ENCODE data around the gene HAND2.
A peak's percentile ranks its signal among the peaks of the same experiment; 100 is the strongest.

HAND2 gene

DNA sequence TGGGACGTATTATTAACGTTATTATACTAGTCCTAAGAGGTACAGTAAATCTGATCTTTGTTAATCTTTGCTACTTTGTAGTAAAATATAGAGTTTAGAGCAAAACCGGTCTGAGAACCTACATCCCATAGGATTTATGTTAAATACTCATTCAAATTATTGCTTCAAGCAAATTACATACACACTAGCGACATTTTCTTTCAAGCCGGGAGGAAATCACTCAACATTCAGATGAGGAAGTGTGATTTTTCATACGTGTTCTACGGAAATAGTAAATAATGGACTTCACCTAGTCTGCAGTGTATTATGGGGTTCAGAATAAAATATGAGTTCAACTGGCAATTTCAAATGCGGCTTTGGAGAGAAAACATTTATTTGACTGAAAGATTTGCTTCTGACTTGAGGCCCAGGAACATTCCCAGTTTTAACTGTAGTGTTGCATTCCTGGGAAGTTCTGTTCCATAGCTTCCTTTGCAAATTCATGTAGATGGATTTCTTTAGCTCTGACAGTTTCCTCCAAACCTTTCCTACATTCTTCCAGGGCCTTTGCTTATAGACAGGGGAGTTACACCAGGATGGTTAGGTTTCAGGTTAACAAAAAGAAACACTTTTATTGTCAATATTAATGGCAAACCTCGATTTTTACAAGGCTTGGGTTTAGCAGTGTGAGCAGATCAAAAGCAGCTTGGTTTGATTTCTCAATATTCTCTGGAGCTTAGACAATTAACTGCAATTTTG lies 5.3 kb upstream of the HAND2 start:
- WGBS (ENCODE audit: extremely low coverage, insufficient coverage, low lambda C conversion rate) = no CpG with 5 or more reads among the region's 9 CpGs
- no peak overlapping the region for H3K56ac ChIP-seq (ENCODE audit: low read length)
- H3K4ac ChIP-seq (ENCODE audit: low read depth, low read length) = no peak overlapping the region
- no peak overlapping the region for H3K27ac ChIP-seq (ENCODE audit: low read depth, low read length)
- H2AK5ac ChIP-seq (ENCODE audit: low read length) = no peak overlapping the region
- H3K79me1 ChIP-seq (ENCODE audit: low read length) = no peaks in the 10 kb centered on the region
- H2BK15ac ChIP-seq (replicated peaks; ENCODE audit: low read depth) = no peak overlapping the region
- H3K23ac ChIP-seq (ENCODE audit: low read length) = no peak overlapping the region
- no peak overlapping the region for H3K9ac ChIP-seq (ENCODE audit: low read length)
- H3K4me2 ChIP-seq (ENCODE audit: low read length) = no peak overlapping the region
- no peak overlapping the region for H4K5ac ChIP-seq (ENCODE audit: low read length)
- no peak overlapping the region for H2BK5ac ChIP-seq (ENCODE audit: low read length)
- no peak overlapping the region for H3K18ac ChIP-seq (ENCODE audit: low read length)
- no peaks in the 10 kb centered on the region for H3K36me3 ChIP-seq (ENCODE audit: control insufficient read depth, insufficient read depth, low read length)
- no peaks in the 10 kb centered on the region for H3K4me1 ChIP-seq (ENCODE audit: control insufficient read depth, low read depth, low read length)
- H3K4me3 ChIP-seq (ENCODE audit: low read length) = no peak overlapping the region
- peaks cover 82% of the 10 kb centered on the region for H3K27me3 ChIP-seq (ENCODE audit: insufficient read depth, low read length, poor library complexity)
- DNase-seq = no peak
- no peak overlapping the region for H4K8ac ChIP-seq (ENCODE audit: low read depth, low read length)
- no peak overlapping the region for H2BK120ac ChIP-seq (ENCODE audit: low read depth, low read length)
- H3K79me2 ChIP-seq (ENCODE audit: control insufficient read depth, insufficient read depth, low read length) = no peaks in the 10 kb centered on the region

DNA sequence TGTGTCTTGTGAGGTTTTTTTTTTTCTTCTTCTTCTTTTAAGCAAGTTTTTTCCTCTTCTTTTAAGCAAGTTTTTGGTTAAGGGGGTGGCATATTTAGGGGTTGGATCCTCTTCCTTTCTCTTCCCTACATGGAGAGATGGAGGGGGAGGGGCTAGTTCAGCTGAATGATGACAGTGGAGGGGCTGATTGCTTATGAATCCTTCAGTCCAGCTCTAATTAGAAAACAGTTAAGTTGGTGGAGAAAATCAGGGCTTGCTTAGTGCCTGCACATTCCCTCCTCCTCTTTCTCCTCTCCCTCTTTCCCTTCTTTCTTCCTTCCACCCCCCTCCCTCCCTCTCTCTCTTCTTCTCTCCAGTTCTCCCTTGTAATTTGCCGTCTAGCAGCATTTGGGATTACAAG lies 4.4 kb upstream of the HAND2 start:
- H3K27me3 ChIP-seq (ENCODE audit: insufficient read depth, low read length, poor library complexity) = peaks cover 87% of the 10 kb centered on the region
- no peak overlapping the region for H3K9ac ChIP-seq (ENCODE audit: low read length)
- no peak overlapping the region for H3K4me2 ChIP-seq (ENCODE audit: low read length)
- no peak overlapping the region for H4K5ac ChIP-seq (ENCODE audit: low read length)
- no peaks in the 10 kb centered on the region for H3K79me2 ChIP-seq (ENCODE audit: control insufficient read depth, insufficient read depth, low read length)
- no peak overlapping the region for H3K23ac ChIP-seq (ENCODE audit: low read length)
- WGBS (ENCODE audit: extremely low coverage, insufficient coverage, low lambda C conversion rate) = no CpG with 5 or more reads among the region's 1 CpG
- H3K56ac ChIP-seq (ENCODE audit: low read length) = no peak overlapping the region
- H2BK5ac ChIP-seq (ENCODE audit: low read length) = no peak overlapping the region
- H3K79me1 ChIP-seq (ENCODE audit: low read length) = no peaks in the 10 kb centered on the region
- H3K27ac ChIP-seq (ENCODE audit: low read depth, low read length) = no peak overlapping the region
- H3K18ac ChIP-seq (ENCODE audit: low read length) = no peak overlapping the region
- H3K4me1 ChIP-seq (ENCODE audit: control insufficient read depth, low read depth, low read length) = no peaks in the 10 kb centered on the region
- H3K4ac ChIP-seq (ENCODE audit: low read depth, low read length) = no peak overlapping the region
- no peak overlapping the region for H4K8ac ChIP-seq (ENCODE audit: low read depth, low read length)
- no peak for DNase-seq
- no peak overlapping the region for H2AK5ac ChIP-seq (ENCODE audit: low read length)
- no peak overlapping the region for H3K4me3 ChIP-seq (ENCODE audit: low read length)
- no peak overlapping the region for H2BK120ac ChIP-seq (ENCODE audit: low read depth, low read length)
- no peaks in the 10 kb centered on the region for H3K36me3 ChIP-seq (ENCODE audit: control insufficient read depth, insufficient read depth, low read length)
- H2BK15ac ChIP-seq (replicated peaks; ENCODE audit: low read depth) = no peak overlapping the region

- H3K79me2 ChIP-seq (ENCODE audit: control insufficient read depth, insufficient read depth, low read length) = no peaks in the 10 kb centered on the region
- H3K4me1 ChIP-seq (ENCODE audit: control insufficient read depth, low read depth, low read length) = peaks cover 3% of the 10 kb centered on the region
- no peak overlapping the region for H4K8ac ChIP-seq (ENCODE audit: low read depth, low read length)
- no peak overlapping the region for H3K27ac ChIP-seq (ENCODE audit: low read depth, low read length)
- no peak overlapping the region for H3K18ac ChIP-seq (ENCODE audit: low read length)
- H3K23ac ChIP-seq (ENCODE audit: low read length) = no peak overlapping the region
- H3K4me2 ChIP-seq (ENCODE audit: low read length) = no peak overlapping the region
- no peak overlapping the region for H3K4me3 ChIP-seq (ENCODE audit: low read length)
- no peak overlapping the region for H2BK15ac ChIP-seq (replicated peaks; ENCODE audit: low read depth)
- H3K56ac ChIP-seq (ENCODE audit: low read length) = no peak overlapping the region
- H3K79me1 ChIP-seq (ENCODE audit: low read length) = no peaks in the 10 kb centered on the region
- WGBS (ENCODE audit: extremely low coverage, insufficient coverage, low lambda C conversion rate) = no CpG with 5 or more reads among the region's 4 CpGs
- H3K4ac ChIP-seq (ENCODE audit: low read depth, low read length) = no peak overlapping the region
- no peak overlapping the region for H2BK120ac ChIP-seq (ENCODE audit: low read depth, low read length)
- no peak overlapping the region for H2BK5ac ChIP-seq (ENCODE audit: low read length)
- DNase-seq = no peak
- H4K5ac ChIP-seq (ENCODE audit: low read length) = no peak overlapping the region
- no peak overlapping the region for H2AK5ac ChIP-seq (ENCODE audit: low read length)
- H3K27me3 ChIP-seq (ENCODE audit: insufficient read depth, low read length, poor library complexity) = peaks cover 84% of the 10 kb centered on the region
- H3K9ac ChIP-seq (ENCODE audit: low read length) = no peak overlapping the region
- H3K36me3 ChIP-seq (ENCODE audit: control insufficient read depth, insufficient read depth, low read length) = no peaks in the 10 kb centered on the region
These were observed 2.9 kb upstream of the HAND2 start for GRCh38 chr4:173532725-173533511.

DNA sequence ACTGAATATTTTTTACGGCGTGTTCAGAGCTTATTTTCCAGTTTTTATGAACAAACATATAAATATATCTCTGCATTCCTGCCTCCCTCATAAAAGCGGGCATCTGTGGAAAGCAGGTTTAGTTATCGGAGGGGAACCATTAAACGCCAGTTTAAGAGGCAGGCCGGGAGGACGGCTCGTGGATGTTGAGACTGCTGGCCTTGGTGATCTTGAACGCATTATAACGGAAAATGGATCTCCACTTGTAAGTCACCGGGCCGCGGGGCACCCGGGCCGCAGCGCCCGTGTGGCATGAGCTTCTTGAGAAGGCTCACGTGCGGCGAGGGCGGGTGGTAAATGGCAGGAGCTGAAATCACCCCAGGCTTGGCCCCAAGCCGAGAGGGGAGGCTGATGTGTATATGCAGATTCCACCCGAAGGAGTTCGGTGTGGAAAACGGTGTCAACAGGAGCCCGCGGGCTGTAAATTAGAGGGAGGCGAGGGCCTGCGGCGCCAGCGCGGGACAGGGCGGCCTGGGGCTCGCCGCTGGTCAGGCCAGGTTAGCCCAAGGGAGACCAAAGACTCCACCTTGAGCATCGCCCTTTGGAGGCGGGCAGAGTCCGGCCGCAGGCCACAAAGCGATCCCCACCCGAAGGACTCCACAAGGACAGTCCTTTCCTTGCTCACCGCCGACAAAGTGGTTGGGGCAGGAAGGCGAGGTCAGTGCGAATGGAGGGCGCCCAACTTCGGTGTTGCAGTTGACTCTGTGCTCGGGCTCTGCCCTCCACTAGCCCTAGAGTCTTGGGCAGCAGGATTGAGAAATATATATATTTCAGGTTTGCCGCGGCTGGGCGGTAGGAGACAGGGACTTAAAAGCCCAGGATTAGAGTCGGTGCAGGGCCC lies 1.3 kb upstream of the HAND2 start:
- Histone ChIP-seq H2AK5ac (ENCODE audit: low read length) (no peak overlapping the region), H2BK15ac (replicated peaks; ENCODE audit: low read depth) (no peak overlapping the region), H2BK120ac (ENCODE audit: low read depth, low read length) (no peak overlapping the region), H3K4me1 (ENCODE audit: control insufficient read depth, low read depth, low read length) (peaks cover 3% of the 10 kb centered on the region), H3K56ac (ENCODE audit: low read length) (no peak overlapping the region), H3K9ac (ENCODE audit: low read length) (no peak overlapping the region), H3K36me3 (ENCODE audit: control insufficient read depth, insufficient read depth, low read length) (no peaks in the 10 kb centered on the region), H3K23ac (ENCODE audit: low read length) (no peak overlapping the region), H3K79me1 (ENCODE audit: low read length) (no peaks in the 10 kb centered on the region), H2BK5ac (ENCODE audit: low read length) (no peak overlapping the region), H3K4me3 (ENCODE audit: low read length) (no peak overlapping the region), H3K4ac (ENCODE audit: low read depth, low read length) (no peak overlapping the region), H4K8ac (ENCODE audit: low read depth, low read length) (no peak overlapping the region), H4K5ac (ENCODE audit: low read length) (no peak overlapping the region), H3K27me3 (ENCODE audit: insufficient read depth, low read length, poor library complexity) (peaks cover 80% of the 10 kb centered on the region), H3K4me2 (ENCODE audit: low read length) (no peak overlapping the region), H3K79me2 (ENCODE audit: control insufficient read depth, insufficient read depth, low read length) (no peaks in the 10 kb centered on the region), H3K27ac (ENCODE audit: low read depth, low read length) (no peak overlapping the region), H3K18ac (ENCODE audit: low read length) (no peak overlapping the region)
- peak; percentile 45 for DNase-seq
- WGBS (ENCODE audit: extremely low coverage, insufficient coverage, low lambda C conversion rate) = no CpG with 5 or more reads among the region's 52 CpGs

DNA sequence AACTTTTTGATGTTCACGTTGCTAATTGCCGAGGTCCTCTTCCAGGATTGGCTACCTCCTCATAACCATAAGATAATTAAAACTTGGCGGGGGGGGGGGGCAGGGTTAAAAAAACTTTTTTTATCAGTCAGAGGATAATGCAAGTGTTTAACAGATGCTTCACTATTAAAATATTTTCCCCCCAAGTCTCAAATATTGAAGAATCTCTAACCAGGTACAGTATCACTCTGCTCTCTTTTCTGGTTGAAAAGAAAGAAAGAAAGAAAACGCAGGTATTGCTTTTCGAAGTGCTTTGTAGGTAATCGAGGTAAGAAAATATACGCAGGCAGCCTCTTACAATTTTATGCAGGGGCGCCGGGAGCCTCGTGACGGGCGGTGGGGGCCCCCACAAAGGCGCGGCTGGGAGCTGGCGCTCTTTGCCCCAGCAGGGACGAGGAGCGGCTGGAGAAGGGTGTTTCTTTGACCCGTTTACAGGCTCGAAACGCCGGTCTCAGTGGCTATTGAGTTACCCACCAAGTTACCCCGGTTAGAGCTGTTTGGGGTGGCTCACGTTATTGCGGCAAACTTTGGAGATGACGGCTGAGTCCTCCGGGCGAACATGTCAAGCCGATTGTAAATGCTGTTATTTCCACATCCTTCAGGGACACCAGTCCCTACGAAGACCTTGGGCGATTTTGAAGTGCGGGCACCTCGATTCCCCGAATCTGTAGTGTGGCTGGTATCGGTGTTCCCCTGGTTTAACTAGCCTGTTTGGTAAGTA lies 477 bp upstream of the HAND2 start:
- no peak overlapping the region for H3K56ac ChIP-seq (ENCODE audit: low read length)
- no CpG with 5 or more reads among the region's 34 CpGs for WGBS (ENCODE audit: extremely low coverage, insufficient coverage, low lambda C conversion rate)
- no peak overlapping the region for H4K5ac ChIP-seq (ENCODE audit: low read length)
- no peaks in the 10 kb centered on the region for H3K79me2 ChIP-seq (ENCODE audit: control insufficient read depth, insufficient read depth, low read length)
- H3K27ac ChIP-seq (ENCODE audit: low read depth, low read length) = no peak overlapping the region
- H3K79me1 ChIP-seq (ENCODE audit: low read length) = no peaks in the 10 kb centered on the region
- H3K9ac ChIP-seq (ENCODE audit: low read length) = no peak overlapping the region
- no peaks in the 10 kb centered on the region for H3K36me3 ChIP-seq (ENCODE audit: control insufficient read depth, insufficient read depth, low read length)
- DNase-seq = no peak
- no peak overlapping the region for H2BK120ac ChIP-seq (ENCODE audit: low read depth, low read length)
- H3K4ac ChIP-seq (ENCODE audit: low read depth, low read length) = no peak overlapping the region
- peak overlapping the region; percentile 9 for H3K23ac ChIP-seq (ENCODE audit: low read length)
- peaks cover 81% of the 10 kb centered on the region for H3K27me3 ChIP-seq (ENCODE audit: insufficient read depth, low read length, poor library complexity)
- peaks cover 3% of the 10 kb centered on the region for H3K4me1 ChIP-seq (ENCODE audit: control insufficient read depth, low read depth, low read length)
- H3K4me2 ChIP-seq (ENCODE audit: low read length) = no peak overlapping the region
- no peak overlapping the region for H4K8ac ChIP-seq (ENCODE audit: low read depth, low read length)
- H2BK5ac ChIP-seq (ENCODE audit: low read length) = no peak overlapping the region
- H2AK5ac ChIP-seq (ENCODE audit: low read length) = no peak overlapping the region
- no peak overlapping the region for H3K4me3 ChIP-seq (ENCODE audit: low read length)
- H3K18ac ChIP-seq (ENCODE audit: low read length) = no peak overlapping the region
- H2BK15ac ChIP-seq (replicated peaks; ENCODE audit: low read depth) = no peak overlapping the region
